Upper lobe of right lung (tissue), 1 donor: ENCODE data around the gene PRKG2. TPM values are rescaled to one million over a fixed set of nuclear protein-coding genes. Genes with fewer than 3 reads are reported as not detected.

Experiments used
- ATAC-seq: fragments of 200-7000 bp; cut with Tn5 transposase; one replicate; pipeline ENCODE4 v1.9.1; 2020; ENCODE audit warnings: mild to moderate bottlenecking, moderate library complexity
- DNase-seq: peaks from one replicate; pipeline ENCODE4 v3.0.0-alpha.2; 2020
- H3K27ac ChIP-seq: fragments of 200-600 bp; one replicate; pipeline ENCODE4 v1.8.0; 2022
- H3K27me3 ChIP-seq: fragments of 200-600 bp; one replicate; pipeline ENCODE4 v1.8.0; 2022; ENCODE audit warnings: mild to moderate bottlenecking
- H3K36me3 ChIP-seq: fragments of 200-600 bp; one replicate; pipeline ENCODE4 v1.8.0; 2022
- H3K4me1 ChIP-seq: fragments of 200-600 bp; one replicate; pipeline ENCODE4 v1.8.0; 2022
- H3K4me3 ChIP-seq: fragments of 200-600 bp; one replicate; pipeline ENCODE4 v1.8.0; 2022; ENCODE audit warnings: mild to moderate bottlenecking
- H3K9me3 ChIP-seq: fragments of 200-600 bp; one replicate; pipeline ENCODE4 v1.8.0; 2022
- CTCF ChIP-seq: fragments of 200-600 bp; IDR thresholded peaks from one replicate; pipeline ENCODE4 v1.8.0; 2022; ENCODE audit warnings: antibody characterized with exemption
- intact Hi-C: fragments of 100-400 bp; cut with DNase I; formaldehyde crosslinking; loops from one replicate; pipeline ENCODE4 v1.11.0; 2022
- long read RNA-seq: library from polyadenylated mRNA; unstranded; transcript quantifications from one replicate; pipeline ENCODE4 v2.0.0, GENCODE V29; 2021
- total RNA-seq: library from RNA; stranded (reverse); fragmentation: NEBNext Ultra II Directional; extraction: Animal tissue kit (Norgen Biotek cat#: 25700); gene quantifications from one replicate; pipeline ENCODE4 v1.2.1, GENCODE V29; 2021
- donor health status: DM: no; HTN: yes; CAD: no; lungs with severe emphysema.

PRKG2 gene
- total RNA-seq: 8.1 TPM
- long read RNA-seq, full-length matches to known transcripts: 6 of 9 reads
- long read RNA-seq, partial matches to known transcripts: 1 of 9 reads
- long read RNA-seq, other reads (novel, unspliced or antisense): 2 of 9 reads

DNA sequence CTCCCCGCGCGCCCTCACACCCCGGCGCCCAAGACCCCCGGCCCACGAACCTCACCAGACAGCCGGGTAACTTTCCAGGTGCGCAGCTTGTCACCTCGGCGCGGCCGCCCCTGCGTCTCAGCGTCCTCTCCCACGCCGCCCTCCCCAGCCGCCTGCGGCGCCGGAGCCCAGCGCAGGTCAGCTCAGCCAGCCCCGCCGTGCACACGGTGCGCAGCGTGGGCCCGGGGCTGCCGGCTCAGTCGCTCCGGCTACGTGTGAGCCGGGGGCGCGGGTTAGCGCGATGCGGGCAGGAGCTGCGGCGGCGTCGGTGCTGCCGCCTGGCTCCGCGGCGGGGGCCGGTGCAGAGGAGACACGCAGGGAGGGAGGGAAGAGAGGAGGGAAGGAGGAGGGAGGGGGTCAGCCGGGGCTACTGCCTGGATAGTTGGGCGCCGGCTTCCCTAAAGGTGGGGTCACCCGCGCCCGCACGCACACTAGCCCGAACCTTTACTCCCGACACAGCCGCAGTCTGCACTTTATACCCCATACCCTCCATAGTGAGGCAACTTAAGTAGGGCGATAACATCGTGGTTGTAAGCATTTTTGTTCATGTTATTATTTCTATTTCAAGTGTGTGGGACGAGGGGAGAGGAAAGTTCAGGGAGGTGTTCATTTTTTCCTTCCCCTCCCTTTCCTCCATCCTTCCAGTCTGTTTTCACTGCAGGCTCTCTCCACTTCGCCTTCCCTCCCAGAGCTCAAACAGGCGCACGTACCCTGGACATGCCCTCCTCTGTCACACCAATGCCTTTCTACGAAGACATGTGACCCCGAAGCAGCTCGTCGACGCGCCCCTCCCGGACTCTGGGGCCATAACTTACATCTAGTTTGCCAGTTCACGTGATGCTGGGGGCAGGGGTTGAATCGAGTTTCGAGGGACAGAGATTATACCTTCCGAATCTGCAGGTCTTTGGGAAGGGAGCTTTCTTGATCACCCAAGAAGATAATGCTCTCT lies at the start of gene PRKG2:
Gene PRKG2, minus strand, starts transcription at position 342 of the 988 bp plus-strand sequence. CDS start 10,175 bp downstream, outside the sequence.
- peak within 1 kb of the TSS; percentile 36 for H3K27ac ChIP-seq
- no peaks in the 10 kb centered on the region for H3K4me1 ChIP-seq
- peak within 1 kb of the TSS; percentile 48 for H3K4me3 ChIP-seq
- peak; percentile 75 for ATAC-seq
- no peaks in the 10 kb centered on the region for H3K36me3 ChIP-seq
- intact Hi-C loops: no loop called here
- no peaks in the 10 kb centered on the region for H3K9me3 ChIP-seq
- TF ChIP-seq CTCF: no peak
- peak; percentile 71 for DNase-seq
- H3K27me3 ChIP-seq: no peaks in the 10 kb centered on the region

- Histone ChIP-seq H3K9me3 (no peaks in the 10 kb centered on the region), H3K4me1 (no peaks in the 10 kb centered on the region), H3K36me3 (no peaks in the 10 kb centered on the region), H3K4me3 (no peak overlapping the region), H3K27me3 (no peaks in the 10 kb centered on the region), H3K27ac (no peak overlapping the region)
- no peak for DNase-seq
- peak; percentile 32 for ATAC-seq
- TF ChIP-seq CTCF: peak; percentile 36
- intact Hi-C loops: no loop called here
Measured at GRCh38 chr4:81260443-81261101, 45.5 kb upstream of the PRKG2 start.

- DNase-seq (no peak), ATAC-seq (no peak)
- H3K27me3 ChIP-seq: no peaks in the 10 kb centered on the region
- no peaks in the 10 kb centered on the region for H3K36me3 ChIP-seq
- H3K4me1 ChIP-seq: no peaks in the 10 kb centered on the region
- H3K27ac ChIP-seq: no peak overlapping the region
- intact Hi-C loops: no loop called here
- no peak overlapping the region for H3K4me3 ChIP-seq
- H3K9me3 ChIP-seq: no peaks in the 10 kb centered on the region
- no peak for TF ChIP-seq CTCF
Measured at GRCh38 chr4:81258841-81259550, 44.0 kb upstream of the PRKG2 start.

- ATAC-seq: no peak
- TF ChIP-seq CTCF: no peak
- Histone ChIP-seq H3K4me3 (no peak overlapping the region), H3K9me3 (no peaks in the 10 kb centered on the region), H3K27ac (no peak overlapping the region), H3K4me1 (no peaks in the 10 kb centered on the region), H3K36me3 (no peaks in the 10 kb centered on the region), H3K27me3 (no peaks in the 10 kb centered on the region)
- no peak for DNase-seq
- intact Hi-C loops: no loop called here
Measured at GRCh38 chr4:81257816-81258215, 42.8 kb upstream of the PRKG2 start.

- ATAC-seq (peak; percentile 12), DNase-seq (no peak)
- no peak for TF ChIP-seq CTCF
- no peak overlapping the region for H3K27ac ChIP-seq
- H3K27me3 ChIP-seq: no peaks in the 10 kb centered on the region
- intact Hi-C loops: no loop called here
- no peaks in the 10 kb centered on the region for H3K4me1 ChIP-seq
- no peak overlapping the region for H3K4me3 ChIP-seq
- no peaks in the 10 kb centered on the region for H3K9me3 ChIP-seq
- H3K36me3 ChIP-seq: no peaks in the 10 kb centered on the region
Measured at GRCh38 chr4:81257021-81257420, 42.0 kb upstream of the PRKG2 start.
